Loucy (cell line): ENCODE measurements around the gene DHRSX.
"Not testable (repeated sequence)": the region's sequence is repeated elsewhere in the genome, so short reads cannot be mapped to it uniquely, and the experiment has no call there.

ENCODE experiments used
- H2AFZ ChIP-seq: fragments of 200-600 bp; sonication (generic); 2 replicates; pipeline ENCODE4 v1.6.0; 2016; ENCODE audit warnings: antibody characterized with exemption, mild to moderate bottlenecking, low read length, moderate library complexity
- H3F3A ChIP-seq: fragments of 200-600 bp; 2 replicates; pipeline ENCODE4 v1.6.0; 2016; ENCODE audit warnings: antibody characterized with exemption, low read depth, mild to moderate bottlenecking
- H3K27me3 ChIP-seq: fragments of 200-600 bp; sonication (generic); 2 replicates; pipeline ENCODE4 v1.6.1; 2014; ENCODE audit warnings: low read length, mild to moderate bottlenecking; ENCODE audit not compliant: insufficient read depth, poor library complexity, severe bottlenecking
- H3K36me3 ChIP-seq: fragments of 200-600 bp; sonication (generic); 2 replicates; pipeline ENCODE4 v1.6.1; 2016; ENCODE audit warnings: low read length; ENCODE audit not compliant: insufficient read depth
- H3K4me1 ChIP-seq: fragments of 200-600 bp; sonication (generic); 2 replicates; pipeline ENCODE4 v1.5.1; 2014; ENCODE audit warnings: low read length, mild to moderate bottlenecking; ENCODE audit not compliant: insufficient read depth, poor library complexity, severe bottlenecking
- H3K4me2 ChIP-seq: fragments of 200-600 bp; sonication (generic); 2 replicates; pipeline ENCODE4 v1.6.0; 2014; ENCODE audit warnings: antibody characterized with exemption, low read length, low read depth, mild to moderate bottlenecking; ENCODE audit not compliant: poor library complexity, severe bottlenecking
- H3K4me3 ChIP-seq: fragments of 200-600 bp; sonication (generic); 2 replicates; pipeline ENCODE4 v1.5.1; 2014; ENCODE audit warnings: low read length, mild to moderate bottlenecking, mixed read lengths; ENCODE audit not compliant: poor library complexity, severe bottlenecking
- H3K79me2 ChIP-seq: fragments of 200-600 bp; sonication (generic); 2 replicates; pipeline ENCODE4 v1.6.1; 2014; ENCODE audit warnings: low read length; ENCODE audit not compliant: insufficient read depth
- H3K9ac ChIP-seq: fragments of 200-600 bp; sonication (generic); 2 replicates; pipeline ENCODE4 v1.6.0; 2014; ENCODE audit warnings: mild to moderate bottlenecking, low read depth, low read length, moderate library complexity; ENCODE audit not compliant: poor library complexity, severe bottlenecking
- H3K9me2 ChIP-seq: fragments of 200-600 bp; sonication (generic); replicated peaks from 2 replicates; pipeline ENCODE4 v1.6.1; 2016; ENCODE audit warnings: low read depth, low read length, mixed read lengths
- H3K9me3 ChIP-seq: fragments of 200-600 bp; sonication (generic); 2 replicates; pipeline ENCODE4 v1.6.1; 2014; ENCODE audit warnings: mild to moderate bottlenecking, antibody characterized with exemption, low read length, low read depth; ENCODE audit not compliant: insufficient read depth
- H4K20me1 ChIP-seq: fragments of 200-600 bp; sonication (generic); 2 replicates; pipeline ENCODE4 v1.6.0; 2014; ENCODE audit warnings: antibody characterized with exemption, low read length, mild to moderate bottlenecking; ENCODE audit not compliant: insufficient read depth, poor library complexity, severe bottlenecking
- EZH2phosphoT487 ChIP-seq: fragments of 200-600 bp; IDR thresholded peaks from 2 replicates; pipeline ENCODE4 v1.6.1; 2018; ENCODE audit warnings: antibody characterized with exemption, mild to moderate bottlenecking, moderate library complexity, borderline replicate concordance
- TF ChIP-seq, protein P1 (sequence below): fragments of 200-600 bp; sonication (generic); conservative IDR thresholded peaks from 2 replicates; pipeline ENCODE4 v1.5.1; 2014; ENCODE audit warnings: mild to moderate bottlenecking, antibody characterized with exemption, low read length

The DHRSX gene

DNA sequence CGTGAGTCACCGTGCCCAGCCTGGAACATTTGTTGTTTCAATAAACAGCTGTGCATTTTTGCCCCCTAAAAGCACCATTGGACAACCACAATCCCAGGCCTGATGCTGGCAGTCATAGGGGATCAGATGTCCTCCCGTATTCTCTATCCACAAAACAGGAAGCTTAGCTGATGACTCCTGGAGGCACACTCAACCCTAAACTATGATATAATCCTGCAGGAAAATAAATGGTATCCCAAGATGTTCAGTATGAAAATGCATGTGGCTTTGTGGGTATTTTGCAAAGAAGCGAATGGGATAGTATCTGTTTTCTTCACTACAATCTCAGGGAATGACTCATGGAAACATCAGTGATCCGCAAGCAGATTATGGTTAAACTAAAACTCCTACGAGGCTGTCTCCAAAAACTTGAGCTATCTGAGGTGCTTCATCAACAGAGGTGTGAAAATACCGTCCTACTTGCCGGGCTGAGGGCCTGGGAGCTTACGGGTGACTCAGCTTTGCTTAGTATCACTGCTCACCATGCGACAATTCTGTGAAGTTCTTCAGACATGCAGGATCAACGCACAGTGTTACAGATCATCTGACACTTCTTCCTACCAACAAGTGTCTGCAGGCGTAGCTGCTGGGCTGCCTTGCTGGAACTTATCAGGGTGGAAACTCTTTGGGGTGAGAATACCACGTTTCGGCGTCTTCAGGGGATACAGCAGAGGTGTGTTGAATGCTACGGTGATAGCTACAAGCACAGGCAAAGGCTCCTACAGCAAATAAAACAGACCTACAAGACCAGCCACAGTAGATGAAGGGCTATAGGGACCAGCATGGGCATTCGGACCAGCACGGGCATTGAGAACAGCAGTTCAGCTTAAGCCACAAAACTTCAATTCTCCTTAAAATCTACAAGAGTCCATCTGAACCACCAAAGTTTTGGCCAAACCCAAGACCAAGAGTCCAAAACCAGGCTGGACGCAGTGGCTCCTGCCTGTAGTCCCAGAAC, 148.5 kb downstream of the DHRSX start:
- H3K9ac ChIP-seq, result no peak overlapping the region
- H3F3A ChIP-seq, result no peaks in the 10 kb centered on the region
- H2AFZ ChIP-seq, result no peak overlapping the region
- no peaks in the 10 kb centered on the region for H3K27me3 ChIP-seq
- H3K9me2 ChIP-seq, result no peaks in the 10 kb centered on the region
- no peaks in the 10 kb centered on the region for H3K36me3 ChIP-seq
- no peaks in the 10 kb centered on the region for H3K79me2 ChIP-seq
- no peaks in the 10 kb centered on the region for H4K20me1 ChIP-seq
- no peak overlapping the region for H3K4me2 ChIP-seq
- H3K4me1 ChIP-seq, result no peaks in the 10 kb centered on the region
- TF ChIP-seq EZH2phosphoT487, result no peak
- TF ChIP-seq, protein P1, sequence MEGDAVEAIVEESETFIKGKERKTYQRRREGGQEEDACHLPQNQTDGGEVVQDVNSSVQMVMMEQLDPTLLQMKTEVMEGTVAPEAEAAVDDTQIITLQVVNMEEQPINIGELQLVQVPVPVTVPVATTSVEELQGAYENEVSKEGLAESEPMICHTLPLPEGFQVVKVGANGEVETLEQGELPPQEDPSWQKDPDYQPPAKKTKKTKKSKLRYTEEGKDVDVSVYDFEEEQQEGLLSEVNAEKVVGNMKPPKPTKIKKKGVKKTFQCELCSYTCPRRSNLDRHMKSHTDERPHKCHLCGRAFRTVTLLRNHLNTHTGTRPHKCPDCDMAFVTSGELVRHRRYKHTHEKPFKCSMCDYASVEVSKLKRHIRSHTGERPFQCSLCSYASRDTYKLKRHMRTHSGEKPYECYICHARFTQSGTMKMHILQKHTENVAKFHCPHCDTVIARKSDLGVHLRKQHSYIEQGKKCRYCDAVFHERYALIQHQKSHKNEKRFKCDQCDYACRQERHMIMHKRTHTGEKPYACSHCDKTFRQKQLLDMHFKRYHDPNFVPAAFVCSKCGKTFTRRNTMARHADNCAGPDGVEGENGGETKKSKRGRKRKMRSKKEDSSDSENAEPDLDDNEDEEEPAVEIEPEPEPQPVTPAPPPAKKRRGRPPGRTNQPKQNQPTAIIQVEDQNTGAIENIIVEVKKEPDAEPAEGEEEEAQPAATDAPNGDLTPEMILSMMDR, result no peak
- no peaks in the 10 kb centered on the region for H3K9me3 ChIP-seq
- H3K4me3 ChIP-seq, result no peak overlapping the region

DNA sequence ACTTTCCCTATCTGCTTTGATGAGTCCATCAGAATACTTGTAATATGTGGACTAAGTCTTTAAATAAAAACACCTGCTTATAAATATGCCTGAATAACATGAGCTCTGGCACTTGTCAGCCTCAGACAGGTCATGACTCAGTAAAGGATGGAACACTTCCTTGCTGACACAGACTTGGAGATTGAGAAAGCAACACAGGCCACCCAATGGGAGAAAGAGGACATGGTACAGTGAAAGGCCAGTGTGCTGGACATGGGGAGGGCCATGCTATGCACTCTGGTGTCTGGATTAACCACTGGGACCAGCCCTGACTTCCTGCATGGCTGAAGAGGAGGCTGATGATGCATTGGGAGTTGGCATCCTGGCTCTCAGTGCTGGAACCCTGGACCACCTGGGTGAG, 149.5 kb downstream of the DHRSX start:
- H3K79me2 ChIP-seq, result no peaks in the 10 kb centered on the region
- H3K36me3 ChIP-seq, result no peaks in the 10 kb centered on the region
- H3K27me3 ChIP-seq, result no peaks in the 10 kb centered on the region
- H4K20me1 ChIP-seq, result no peaks in the 10 kb centered on the region
- no peak overlapping the region for H3K4me2 ChIP-seq
- no peak overlapping the region for H2AFZ ChIP-seq
- no peaks in the 10 kb centered on the region for H3K4me1 ChIP-seq
- TF ChIP-seq EZH2phosphoT487, result no peak
- TF ChIP-seq, protein P1, result no peak
- no peak overlapping the region for H3K4me3 ChIP-seq
- no peak overlapping the region for H3K9ac ChIP-seq
- no peaks in the 10 kb centered on the region for H3F3A ChIP-seq
- H3K9me3 ChIP-seq, result no peaks in the 10 kb centered on the region
- no peaks in the 10 kb centered on the region for H3K9me2 ChIP-seq

DNA sequence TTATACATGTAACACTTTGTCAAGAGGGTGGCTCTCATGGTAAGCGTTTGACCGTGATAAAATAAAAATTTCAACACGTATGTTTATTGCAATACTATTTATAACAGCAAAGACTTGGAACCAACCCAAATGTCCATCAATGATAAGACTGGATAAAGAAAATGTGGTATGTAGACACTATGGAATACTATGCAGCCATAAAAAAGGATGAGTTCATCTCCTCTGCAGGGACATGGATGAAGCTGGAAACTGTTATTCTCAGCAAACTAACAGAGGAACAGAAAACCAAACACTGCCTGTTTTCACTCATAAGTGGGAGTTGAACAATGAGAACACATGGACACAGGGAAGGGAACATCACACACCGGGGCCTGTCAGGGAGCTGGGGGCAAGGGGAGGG, 150.1 kb downstream of the DHRSX start:
- not testable (repeated sequence) for H3K79me2 ChIP-seq, H3K4me3 ChIP-seq, H3K9ac ChIP-seq, H3F3A ChIP-seq, H3K4me2 ChIP-seq, H4K20me1 ChIP-seq, H3K36me3 ChIP-seq, H3K9me3 ChIP-seq, H2AFZ ChIP-seq, H3K27me3 ChIP-seq, H3K9me2 ChIP-seq, H3K4me1 ChIP-seq

DNA sequence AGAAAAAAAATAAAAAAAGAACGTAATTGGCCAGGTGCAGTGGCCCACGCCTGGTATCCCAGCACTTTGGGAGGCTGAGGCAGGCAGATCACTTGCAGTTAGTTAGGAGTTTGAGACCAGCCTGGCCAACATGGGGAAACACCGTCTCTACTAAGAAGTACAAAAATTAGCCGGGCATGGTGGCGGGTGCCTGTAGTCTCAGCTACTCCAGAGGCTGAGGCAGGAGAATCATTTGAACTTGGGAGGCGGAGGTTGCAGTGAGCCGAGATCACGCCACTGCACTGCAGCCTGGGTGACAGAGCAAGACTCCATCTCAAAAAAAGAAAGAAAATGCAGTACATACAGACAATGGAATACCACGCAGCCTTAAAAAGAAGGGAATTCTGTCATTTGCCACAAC, 150.7 kb downstream of the DHRSX start:
- H3K27me3 ChIP-seq, H2AFZ ChIP-seq, H3K9me2 ChIP-seq, H3K9ac ChIP-seq, H3F3A ChIP-seq, H3K36me3 ChIP-seq, H4K20me1 ChIP-seq, H3K4me2 ChIP-seq, H3K79me2 ChIP-seq, H3K4me3 ChIP-seq, H3K4me1 ChIP-seq, H3K9me3 ChIP-seq: not testable (repeated sequence)
